GM19468 (cell line): Measurements from ENCODE around the gene DUOXA1.

Experiments used
- ATAC-seq: cut with Tn5 transposase; IDR thresholded peaks from one replicate; pipeline ENCODE4 v1.9.1; 2021; ENCODE audit warnings: mild to moderate bottlenecking, moderate library complexity, moderate number of reproducible peaks; ENCODE audit not compliant: unreplicated experiment; ENCODE audit errors: extremely low read depth

The DUOXA1 gene

GRCh38 chr15:45129651-45130129 lies at the start of gene DUOXA1, which contains the start of gene DUOX1:
DUOXA1 (minus strand) TSS chr15:45129879; CDS start chr15:45123014, 6,865 bp downstream.
DUOX1 (plus strand) TSS chr15:45129994; CDS start chr15:45131967, 1,973 bp downstream.
- ATAC-seq: no peak

GRCh38 chr15:45177285-45177684 lies 47.6 kb upstream of the DUOXA1 start:
- no peak for ATAC-seq

- no peak for ATAC-seq
Observed at GRCh38 chr15:45174577-45174976, 44.9 kb upstream of the DUOXA1 start.

- no peak for ATAC-seq
Observed at GRCh38 chr15:45174069-45174468, 44.4 kb upstream of the DUOXA1 start.

GRCh38 chr15:45171912-45172311 lies 42.2 kb upstream of the DUOXA1 start:
- ATAC-seq: no peak

GRCh38 chr15:45169608-45170480 lies 40.2 kb upstream of the DUOXA1 start:
- no peak for ATAC-seq

- ATAC-seq: no peak
Observed at GRCh38 chr15:45168751-45169551, 39.3 kb upstream of the DUOXA1 start.

- ATAC-seq: no peak
Observed at GRCh38 chr15:45168286-45168685, 38.6 kb upstream of the DUOXA1 start.

GRCh38 chr15:45167631-45168205 lies 38.0 kb upstream of the DUOXA1 start:
- no peak for ATAC-seq

GRCh38 chr15:45166834-45167630 lies 37.4 kb upstream of the DUOXA1 start:
- peak; percentile 60 for ATAC-seq

GRCh38 chr15:45165536-45165935 lies 35.9 kb upstream of the DUOXA1 start:
- no peak for ATAC-seq

GRCh38 chr15:45164914-45165313 lies 35.2 kb upstream of the DUOXA1 start:
- no peak for ATAC-seq

- ATAC-seq: no peak
Observed at GRCh38 chr15:45163508-45163856, 33.8 kb upstream of the DUOXA1 start.

- ATAC-seq: no peak
Observed at GRCh38 chr15:45162771-45163507, 33.3 kb upstream of the DUOXA1 start.

GRCh38 chr15:45161666-45162065 lies 32.0 kb upstream of the DUOXA1 start:
- ATAC-seq: no peak

GRCh38 chr15:45157974-45158373 lies 28.3 kb upstream of the DUOXA1 start:
- no peak for ATAC-seq

GRCh38 chr15:45156744-45157455 lies 27.2 kb upstream of the DUOXA1 start:
- no peak for ATAC-seq

GRCh38 chr15:45155739-45156138 lies 26.1 kb upstream of the DUOXA1 start:
- ATAC-seq: no peak
